GM19193 (cell line): ENCODE results near the gene SLC7A8.

Experiments
- POLR2A ChIP-seq: IDR thresholded peaks from 4 replicates; pipeline ENCODE4 v1.6.1; 2011; ENCODE audit not compliant: insufficient read depth, insufficient read length; ENCODE audit errors: extremely low read depth

SLC7A8 gene

GRCh38 chr14:23089498-23090253 lies 93.8 kb downstream of the SLC7A8 start:
- no peak for TF ChIP-seq POLR2A

DNA sequence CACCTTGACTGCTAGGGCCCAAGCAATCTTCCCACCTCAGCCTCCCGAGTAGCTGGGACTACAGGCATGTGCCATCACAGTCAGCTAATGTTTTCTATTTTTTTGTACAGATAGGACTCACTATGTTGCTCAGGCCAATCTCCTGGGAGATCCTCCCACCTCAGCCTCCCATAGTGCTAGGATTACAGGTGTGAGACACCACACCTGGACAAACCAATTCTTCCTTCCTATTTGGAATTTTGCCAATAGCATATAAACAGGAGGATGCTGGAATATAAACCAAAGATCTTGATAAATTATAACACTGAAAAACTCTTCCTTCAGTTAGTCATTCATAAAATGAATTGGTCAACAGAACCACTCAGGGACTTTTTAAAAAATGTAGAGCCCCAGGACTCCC lies 96.9 kb downstream of the SLC7A8 start:
- TF ChIP-seq POLR2A: no peak

GRCh38 chr14:23085458-23085857 lies 98.0 kb downstream of the SLC7A8 start:
- no peak for TF ChIP-seq POLR2A

DNA sequence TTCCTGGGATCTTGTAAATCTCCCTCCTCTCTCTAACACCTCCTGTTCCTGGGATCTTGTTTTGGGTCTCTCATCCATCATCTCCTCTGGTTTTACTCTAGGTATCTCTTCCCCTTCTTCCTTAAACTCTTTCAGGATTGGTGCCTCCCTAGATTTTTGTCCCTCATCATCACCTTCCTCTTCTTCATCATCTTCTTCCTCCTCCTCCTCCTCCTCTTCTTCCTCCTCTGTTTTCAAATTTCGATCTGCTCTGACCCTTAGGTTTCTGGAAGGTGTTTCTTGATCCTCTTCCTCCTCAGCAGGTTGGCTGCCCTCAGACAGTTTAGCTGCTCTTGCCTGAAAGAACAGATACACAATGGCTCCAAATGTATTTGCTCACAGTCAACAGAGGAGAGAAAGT lies 103.0 kb downstream of the SLC7A8 start:
- no peak for TF ChIP-seq POLR2A

- no peak for TF ChIP-seq POLR2A
Observed at GRCh38 chr14:23079716-23080115, 103.7 kb downstream of the SLC7A8 start.

GRCh38 chr14:23078692-23079116 lies 104.8 kb downstream of the SLC7A8 start:
- TF ChIP-seq POLR2A: no peak

- no peak for TF ChIP-seq POLR2A
Observed at GRCh38 chr14:23077962-23078361, 105.5 kb downstream of the SLC7A8 start.

DNA sequence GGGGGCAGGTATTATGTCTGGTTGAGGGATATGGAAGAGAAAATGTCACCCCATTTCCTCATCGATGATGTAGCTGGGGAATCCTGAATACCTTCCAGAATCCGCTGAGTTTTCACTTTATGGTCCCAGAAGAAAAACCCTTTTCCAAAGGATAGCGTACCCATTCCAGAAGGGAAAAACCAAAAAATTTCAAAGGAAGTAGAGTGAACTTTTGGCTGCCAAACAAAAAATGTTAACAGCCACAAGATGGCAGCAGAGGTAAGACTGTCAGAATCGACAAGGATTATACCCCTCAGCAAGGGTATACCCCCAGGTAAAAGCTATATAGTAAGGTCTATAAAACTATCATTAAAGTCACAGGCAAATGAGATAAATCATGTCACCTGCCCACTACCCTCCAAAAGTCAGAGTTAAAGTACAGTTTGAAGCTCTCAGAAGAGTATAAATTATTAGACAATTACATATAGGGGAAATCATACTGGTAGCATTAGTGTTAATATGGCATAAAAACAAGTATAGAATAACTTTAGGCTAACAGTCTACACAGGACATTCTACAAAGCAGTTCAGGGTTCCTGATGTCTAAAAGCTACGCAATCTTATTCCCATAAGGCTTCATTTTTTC lies 106.6 kb downstream of the SLC7A8 start:
- no peak for TF ChIP-seq POLR2A
